HEK293 (cell line): ENCODE measurements around the gene SIGMAR1.

Source experiments
- CTCF ChIA-PET: fragments of 350-600 bp; formaldehyde crosslinking; extraction: SDS; loops from one replicate; lab custom pipeline; 2021; ENCODE audit warnings: antibody characterized with exemption; lab: Yijun Ruan, JAX
- POLR2A ChIA-PET: fragments of 300-600 bp; formaldehyde crosslinking; extraction: SDS; loops from one replicate; lab custom pipeline; 2020; ENCODE audit warnings: antibody characterized with exemption, inconsistent platforms; lab: Yijun Ruan, JAX
- H3K27ac ChIP-seq: fragments of 200-500 bp; sonication (Bioruptor generic); 2 replicates; pipeline ENCODE4 v1.5.1; 2014; ENCODE audit warnings: low read depth, low read length, control low read depth, inconsistent platforms; ENCODE audit errors: extremely low read depth
- H3K36me3 ChIP-seq, 2 experiments: fragments of 200-500 bp in 1 of 2; sonication (Bioruptor generic) in 1 of 2; 1 replicate in 1 of 2; 2 replicates in 1 of 2; pipeline ENCODE4 v1.5.1; 2014 to 2017; ENCODE audit warnings: inconsistent platforms in 2 of 2, low read length in 2 of 2; ENCODE audit not compliant: control insufficient read depth in 2 of 2, insufficient read depth in 1 of 2
- H3K4me1 ChIP-seq: fragments of 200-500 bp; sonication (Bioruptor generic); 2 replicates; pipeline ENCODE4 v1.5.1; 2014; ENCODE audit warnings: mild to moderate bottlenecking, low read length, inconsistent platforms; ENCODE audit not compliant: control insufficient read depth, insufficient read depth
- H3K4me3 ChIP-seq: 2 replicates; pipeline ENCODE4 v1.5.1; 2011; ENCODE audit warnings: low read depth, mild to moderate bottlenecking, control low read depth, low read length, moderate library complexity
- H3K9me3 ChIP-seq: fragments of 200-500 bp; sonication (Bioruptor generic); 2 replicates; pipeline ENCODE4 v1.5.1; 2014; ENCODE audit warnings: low read depth, low read length, inconsistent platforms; ENCODE audit not compliant: control insufficient read depth, insufficient read depth
- BCL11A ChIP-seq: fragments of 450-650 bp; formaldehyde crosslinking; IDR thresholded peaks from 2 replicates; pipeline ENCODE4 v1.5.1; 2016; ENCODE audit warnings: low read depth, missing biosample characterization, missing genetic modification characterization
- IKZF3 ChIP-seq: fragments of 450-650 bp; IDR thresholded peaks from 2 replicates; pipeline ENCODE4 v1.5.0; 2018; ENCODE audit warnings: missing biosample characterization, mild to moderate bottlenecking, missing genetic modification characterization, moderate library complexity
- KLF7 ChIP-seq: fragments of 450-650 bp; formaldehyde crosslinking; IDR thresholded peaks from 2 replicates; pipeline ENCODE4 v1.5.1; 2016; ENCODE audit warnings: missing biosample characterization, missing genetic modification characterization, borderline replicate concordance
- MEIS1 ChIP-seq: sonication (generic); formaldehyde crosslinking; IDR thresholded peaks from 2 replicates; pipeline ENCODE4 v1.8.1; 2022; ENCODE audit warnings: missing genetic modification reagents, mild to moderate bottlenecking, borderline replicate concordance
- SETDB1 ChIP-seq: IDR thresholded peaks from one replicate; pipeline ENCODE4 v1.6.1; 2017; ENCODE audit warnings: mild to moderate bottlenecking, low read length, moderate library complexity, mixed read lengths; ENCODE audit not compliant: insufficient read length
- ZBTB1 ChIP-seq: fragments of 450-650 bp; formaldehyde crosslinking; IDR thresholded peaks from 2 replicates; pipeline ENCODE4 v1.5.1; 2016; ENCODE audit warnings: missing biosample characterization, missing genetic modification characterization
- ZBTB17 ChIP-seq: fragments of 450-650 bp; formaldehyde crosslinking; IDR thresholded peaks from 2 replicates; pipeline ENCODE4 v1.5.1; 2016; ENCODE audit warnings: missing biosample characterization, missing genetic modification characterization
- ZFP69B ChIP-seq: fragments of 450-650 bp; formaldehyde crosslinking; IDR thresholded peaks from 2 replicates; pipeline ENCODE4 v1.5.1; 2016; ENCODE audit warnings: missing biosample characterization, missing genetic modification characterization
- ZNF138 ChIP-seq: fragments of 450-650 bp; formaldehyde crosslinking; IDR thresholded peaks from 2 replicates; pipeline ENCODE4 v1.5.1; 2016; ENCODE audit warnings: missing biosample characterization, missing genetic modification characterization, borderline replicate concordance
- ZNF2 ChIP-seq: fragments of 450-650 bp; formaldehyde crosslinking; IDR thresholded peaks from 2 replicates; pipeline ENCODE4 v1.5.1; 2016; ENCODE audit warnings: missing biosample characterization, missing genetic modification characterization
- ZNF223 ChIP-seq: fragments of 450-650 bp; formaldehyde crosslinking; IDR thresholded peaks from 2 replicates; pipeline ENCODE4 v1.5.1; 2016; ENCODE audit warnings: missing biosample characterization, missing genetic modification characterization
- ZNF335 ChIP-seq: fragments of 450-650 bp; formaldehyde crosslinking; conservative IDR thresholded peaks from 2 replicates; pipeline ENCODE4 v1.5.1; 2016; ENCODE audit warnings: missing biosample characterization, missing genetic modification characterization
- ZNF513 ChIP-seq: fragments of 450-650 bp; IDR thresholded peaks from 2 replicates; pipeline ENCODE4 v1.5.1; 2018; ENCODE audit warnings: missing biosample characterization, missing genetic modification characterization
- ZNF548 ChIP-seq: fragments of 450-650 bp; formaldehyde crosslinking; IDR thresholded peaks from 2 replicates; pipeline ENCODE4 v1.5.1; 2016; ENCODE audit warnings: missing biosample characterization, missing genetic modification characterization
- ZNF560 ChIP-seq: fragments of 450-650 bp; formaldehyde crosslinking; IDR thresholded peaks from 2 replicates; pipeline ENCODE4 v1.5.1; 2017; ENCODE audit warnings: missing biosample characterization, missing genetic modification characterization, borderline replicate concordance
- ZNF600 ChIP-seq: fragments of 450-650 bp; formaldehyde crosslinking; IDR thresholded peaks from 2 replicates; pipeline ENCODE4 v1.5.1; 2016; ENCODE audit warnings: missing biosample characterization, missing genetic modification characterization
- ZNF621 ChIP-seq: fragments of 450-650 bp; formaldehyde crosslinking; IDR thresholded peaks from 2 replicates; pipeline ENCODE4 v1.5.1; 2017; ENCODE audit warnings: missing biosample characterization, missing genetic modification characterization
- ZNF623 ChIP-seq: fragments of 450-650 bp; formaldehyde crosslinking; IDR thresholded peaks from 2 replicates; pipeline ENCODE4 v1.5.1; 2016; ENCODE audit warnings: missing biosample characterization, missing genetic modification characterization
- ZNF654 ChIP-seq: fragments of 450-650 bp; formaldehyde crosslinking; IDR thresholded peaks from 2 replicates; pipeline ENCODE4 v1.5.1; 2016; ENCODE audit warnings: low read depth, missing biosample characterization, missing genetic modification characterization
- ZNF701 ChIP-seq: fragments of 450-650 bp; formaldehyde crosslinking; IDR thresholded peaks from 2 replicates; pipeline ENCODE4 v1.5.1; 2016; ENCODE audit warnings: missing biosample characterization, missing genetic modification characterization
- ZNF785 ChIP-seq: fragments of 450-650 bp; formaldehyde crosslinking; IDR thresholded peaks from 2 replicates; pipeline ENCODE4 v1.5.1; 2016; ENCODE audit warnings: missing biosample characterization, missing genetic modification characterization
- ZSCAN30 ChIP-seq: fragments of 450-650 bp; IDR thresholded peaks from 2 replicates; pipeline ENCODE4 v1.5.1; 2018; ENCODE audit warnings: missing biosample characterization, mild to moderate bottlenecking, missing genetic modification characterization, moderate library complexity
- ZSCAN4 ChIP-seq: fragments of 450-650 bp; formaldehyde crosslinking; IDR thresholded peaks from 2 replicates; pipeline ENCODE4 v1.5.1; 2017; ENCODE audit warnings: missing biosample characterization, missing genetic modification characterization
- TF ChIP-seq, protein P1 (sequence below): fragments of 450-650 bp; formaldehyde crosslinking; IDR thresholded peaks from 2 replicates; pipeline ENCODE4 v1.5.1; 2016; ENCODE audit warnings: missing biosample characterization, missing genetic modification characterization
- TF ChIP-seq, protein P2 (sequence below): fragments of 450-650 bp; formaldehyde crosslinking; IDR thresholded peaks from 2 replicates; pipeline ENCODE4 v1.5.1; 2017; ENCODE audit warnings: missing biosample characterization, missing genetic modification characterization
- TF ChIP-seq, protein P3 (sequence below): fragments of 450-650 bp; formaldehyde crosslinking; IDR thresholded peaks from 2 replicates; pipeline ENCODE4 v1.5.1; 2016; ENCODE audit warnings: missing biosample characterization, missing genetic modification characterization
- TF ChIP-seq, protein P4 (sequence below): fragments of 450-650 bp; formaldehyde crosslinking; optimal IDR thresholded peaks from 2 replicates; pipeline ENCODE3; 2016; ENCODE audit warnings: missing biosample characterization, mild to moderate bottlenecking, missing genetic modification characterization

The SIGMAR1 gene

DNA sequence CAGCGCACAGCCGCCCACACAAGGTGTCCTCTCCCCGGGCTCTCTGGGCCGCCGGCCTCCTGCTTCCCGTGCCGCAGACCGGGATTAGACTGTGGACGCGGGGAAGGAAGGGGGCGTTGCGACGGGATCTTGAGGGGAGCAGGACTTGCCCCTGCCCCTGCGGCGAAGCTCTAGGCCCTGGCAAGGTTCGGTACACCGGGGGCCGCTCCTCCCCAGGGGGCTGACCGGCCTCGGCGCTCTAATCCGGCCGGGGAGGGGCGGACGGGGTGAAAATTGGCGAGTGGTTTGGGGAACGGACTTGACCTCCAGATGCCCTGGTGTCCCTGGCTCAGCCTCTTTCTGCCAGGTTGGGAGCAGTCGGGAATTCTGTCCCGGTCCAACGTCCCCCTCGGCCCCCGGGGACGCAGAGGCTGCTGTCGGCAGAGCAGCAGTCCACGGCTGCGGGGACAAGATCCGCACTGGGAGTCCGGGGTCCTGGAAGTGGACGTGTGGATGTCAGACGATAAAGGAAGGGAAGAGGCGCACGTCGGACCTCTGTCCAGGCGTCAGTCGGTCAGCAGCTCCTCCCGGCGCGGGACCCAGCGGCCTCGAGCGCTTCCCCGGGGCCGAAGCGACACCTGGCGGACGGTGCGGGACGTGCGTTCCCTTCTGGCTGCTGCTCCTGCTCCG, 46.2 kb downstream of the SIGMAR1 start:
- no peak overlapping the region for H3K4me3 ChIP-seq
- no peaks in the 10 kb centered on the region for H3K36me3 ChIP-seq
- H3K4me1 ChIP-seq = no peaks in the 10 kb centered on the region
- H3K9me3 ChIP-seq = no peaks in the 10 kb centered on the region
- POLR2A ChIA-PET = interaction anchor here (1.0 to 2.2 kb wide), 2 partner anchors 43 to 44 kb away, joined by 3 to 7 read pairs; no protein-coding TSS in a partner anchor
- H3K27ac ChIP-seq = no peak overlapping the region
- CTCF ChIA-PET = interaction anchor here (0.5 to 6.0 kb wide), 65 partner anchors 9 to 1117 kb away, joined by 3 to 105 read pairs (median 5); partner anchors contain the start of genes ARID3C, CCL21, DCTN3 and MYORG
- TF ChIP-seq ZSCAN30 (tag by site-specific recombination) (peak; percentile 51; the same call in 1 of the 2 replicates), ZNF513 (tag by site-specific recombination) (no peak), ZNF785 (no peak), ZNF548 (tag by site-specific recombination) (no peak), ZSCAN4 (tag by site-specific recombination) (no peak), ZNF623 (tag by site-specific recombination) (no peak), BCL11A (tag by site-specific recombination) (0 out of 2 replicates have a peak, but pooled peaks have one; percentile 53), ZNF2 (tag by site-specific recombination) (peak; percentile 99), IKZF3 (peak; percentile 36; the same call in 1 of the 2 replicates), ZNF621 (tag by site-specific recombination) (no peak), ZNF138 (tag by site-specific recombination) (no peak), ZNF335 (tag by site-specific recombination) (peak; percentile 40), ZNF560 (tag by site-specific recombination) (no peak), MEIS1 (no peak), ZNF600 (tag by site-specific recombination) (peak; percentile 68; the same call in 1 of the 2 replicates), ZBTB1 (tag by site-specific recombination) (no peak), ZBTB17 (tag by site-specific recombination) (peak; percentile 35; the same call in 1 of the 2 replicates), ZNF223 (tag by site-specific recombination) (no peak), SETDB1 (no peak), ZNF654 (peak; percentile 44), KLF7 (tag by site-specific recombination) (no peak), ZNF701 (tag by site-specific recombination) (no peak), ZFP69B (tag by site-specific recombination) (no peak)
- TF ChIP-seq, protein P1, sequence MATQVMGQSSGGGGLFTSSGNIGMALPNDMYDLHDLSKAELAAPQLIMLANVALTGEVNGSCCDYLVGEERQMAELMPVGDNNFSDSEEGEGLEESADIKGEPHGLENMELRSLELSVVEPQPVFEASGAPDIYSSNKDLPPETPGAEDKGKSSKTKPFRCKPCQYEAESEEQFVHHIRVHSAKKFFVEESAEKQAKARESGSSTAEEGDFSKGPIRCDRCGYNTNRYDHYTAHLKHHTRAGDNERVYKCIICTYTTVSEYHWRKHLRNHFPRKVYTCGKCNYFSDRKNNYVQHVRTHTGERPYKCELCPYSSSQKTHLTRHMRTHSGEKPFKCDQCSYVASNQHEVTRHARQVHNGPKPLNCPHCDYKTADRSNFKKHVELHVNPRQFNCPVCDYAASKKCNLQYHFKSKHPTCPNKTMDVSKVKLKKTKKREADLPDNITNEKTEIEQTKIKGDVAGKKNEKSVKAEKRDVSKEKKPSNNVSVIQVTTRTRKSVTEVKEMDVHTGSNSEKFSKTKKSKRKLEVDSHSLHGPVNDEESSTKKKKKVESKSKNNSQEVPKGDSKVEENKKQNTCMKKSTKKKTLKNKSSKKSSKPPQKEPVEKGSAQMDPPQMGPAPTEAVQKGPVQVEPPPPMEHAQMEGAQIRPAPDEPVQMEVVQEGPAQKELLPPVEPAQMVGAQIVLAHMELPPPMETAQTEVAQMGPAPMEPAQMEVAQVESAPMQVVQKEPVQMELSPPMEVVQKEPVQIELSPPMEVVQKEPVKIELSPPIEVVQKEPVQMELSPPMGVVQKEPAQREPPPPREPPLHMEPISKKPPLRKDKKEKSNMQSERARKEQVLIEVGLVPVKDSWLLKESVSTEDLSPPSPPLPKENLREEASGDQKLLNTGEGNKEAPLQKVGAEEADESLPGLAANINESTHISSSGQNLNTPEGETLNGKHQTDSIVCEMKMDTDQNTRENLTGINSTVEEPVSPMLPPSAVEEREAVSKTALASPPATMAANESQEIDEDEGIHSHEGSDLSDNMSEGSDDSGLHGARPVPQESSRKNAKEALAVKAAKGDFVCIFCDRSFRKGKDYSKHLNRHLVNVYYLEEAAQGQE (tag by site-specific recombination) = 0 out of 2 replicates have a peak, but pooled peaks have one; percentile 35
- TF ChIP-seq, protein P2, sequence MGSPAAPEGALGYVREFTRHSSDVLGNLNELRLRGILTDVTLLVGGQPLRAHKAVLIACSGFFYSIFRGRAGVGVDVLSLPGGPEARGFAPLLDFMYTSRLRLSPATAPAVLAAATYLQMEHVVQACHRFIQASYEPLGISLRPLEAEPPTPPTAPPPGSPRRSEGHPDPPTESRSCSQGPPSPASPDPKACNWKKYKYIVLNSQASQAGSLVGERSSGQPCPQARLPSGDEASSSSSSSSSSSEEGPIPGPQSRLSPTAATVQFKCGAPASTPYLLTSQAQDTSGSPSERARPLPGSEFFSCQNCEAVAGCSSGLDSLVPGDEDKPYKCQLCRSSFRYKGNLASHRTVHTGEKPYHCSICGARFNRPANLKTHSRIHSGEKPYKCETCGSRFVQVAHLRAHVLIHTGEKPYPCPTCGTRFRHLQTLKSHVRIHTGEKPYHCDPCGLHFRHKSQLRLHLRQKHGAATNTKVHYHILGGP (tag by site-specific recombination) = no peak
- TF ChIP-seq, protein P3, sequence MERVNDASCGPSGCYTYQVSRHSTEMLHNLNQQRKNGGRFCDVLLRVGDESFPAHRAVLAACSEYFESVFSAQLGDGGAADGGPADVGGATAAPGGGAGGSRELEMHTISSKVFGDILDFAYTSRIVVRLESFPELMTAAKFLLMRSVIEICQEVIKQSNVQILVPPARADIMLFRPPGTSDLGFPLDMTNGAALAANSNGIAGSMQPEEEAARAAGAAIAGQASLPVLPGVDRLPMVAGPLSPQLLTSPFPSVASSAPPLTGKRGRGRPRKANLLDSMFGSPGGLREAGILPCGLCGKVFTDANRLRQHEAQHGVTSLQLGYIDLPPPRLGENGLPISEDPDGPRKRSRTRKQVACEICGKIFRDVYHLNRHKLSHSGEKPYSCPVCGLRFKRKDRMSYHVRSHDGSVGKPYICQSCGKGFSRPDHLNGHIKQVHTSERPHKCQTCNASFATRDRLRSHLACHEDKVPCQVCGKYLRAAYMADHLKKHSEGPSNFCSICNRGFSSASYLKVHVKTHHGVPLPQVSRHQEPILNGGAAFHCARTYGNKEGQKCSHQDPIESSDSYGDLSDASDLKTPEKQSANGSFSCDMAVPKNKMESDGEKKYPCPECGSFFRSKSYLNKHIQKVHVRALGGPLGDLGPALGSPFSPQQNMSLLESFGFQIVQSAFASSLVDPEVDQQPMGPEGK (tag by site-specific recombination) = peak; percentile 58
- TF ChIP-seq, protein P4, sequence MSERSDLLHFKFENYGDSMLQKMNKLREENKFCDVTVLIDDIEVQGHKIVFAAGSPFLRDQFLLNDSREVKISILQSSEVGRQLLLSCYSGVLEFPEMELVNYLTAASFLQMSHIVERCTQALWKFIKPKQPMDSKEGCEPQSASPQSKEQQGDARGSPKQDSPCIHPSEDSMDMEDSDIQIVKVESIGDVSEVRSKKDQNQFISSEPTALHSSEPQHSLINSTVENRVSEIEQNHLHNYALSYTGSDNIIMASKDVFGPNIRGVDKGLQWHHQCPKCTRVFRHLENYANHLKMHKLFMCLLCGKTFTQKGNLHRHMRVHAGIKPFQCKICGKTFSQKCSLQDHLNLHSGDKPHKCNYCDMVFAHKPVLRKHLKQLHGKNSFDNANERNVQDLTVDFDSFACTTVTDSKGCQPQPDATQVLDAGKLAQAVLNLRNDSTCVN (tag by site-specific recombination) = peak; percentile 64
